ENCODE measurements around the gene OR5AP2.
"Not testable (repeated sequence)": the region's sequence is repeated elsewhere in the genome, so short reads cannot be mapped to it uniquely, and the experiment has no call there.

The OR5AP2 gene

DNA sequence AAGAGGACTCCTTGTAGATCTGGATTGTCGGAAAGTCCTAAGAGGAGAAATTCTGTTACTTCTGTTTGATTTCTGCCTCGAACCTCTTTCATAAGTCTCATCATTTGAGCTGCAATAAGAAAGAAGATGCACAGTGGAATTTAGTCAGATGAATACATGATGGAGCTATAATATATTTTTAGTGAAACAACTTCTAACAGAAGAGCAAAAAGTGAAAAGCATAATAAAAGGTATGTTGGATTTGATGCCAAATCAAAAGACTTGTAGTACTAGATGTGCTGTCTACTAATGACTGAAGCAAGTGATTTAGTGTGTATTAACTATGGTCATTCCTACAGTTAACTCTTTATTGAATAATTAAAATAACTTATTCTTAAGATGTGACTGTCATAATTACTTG is at the start of gene OR5AP2:
Gene OR5AP2 (minus strand): TSS at position 101 of the 400 bp plus-strand sequence. CDS start 0 bp downstream, at position 101.
- Histone ChIP-seq H3K4me3 (no peak within 1 kb of the TSS), H3K9ac (ENCODE audit: insufficient read length) (no peak within 1 kb of the TSS), H3K27ac (no peak within 1 kb of the TSS), H3K36me3 (ENCODE audit: insufficient read depth, low read length) (no peaks in the 10 kb centered on the region), H3K9me3 (ENCODE audit: low read depth, low read length) (no peaks in the 10 kb centered on the region)
- DNase-seq (ENCODE audit: low read depth, low spot score) = no peak
- TF ChIP-seq FOXP2 (optimal IDR thresholded peaks at IDR 0.05; ENCODE audit: control extremely low read depth, extremely low read length, insufficient read depth) = no peak
- no peak for TF ChIP-seq EZH2 (IDR thresholded peaks at IDR 0.05)
- no peak for TF ChIP-seq POLR2AphosphoS5 (IDR thresholded peaks at IDR 0.05; ENCODE audit: borderline replicate concordance, low read depth, low read length)

DNA sequence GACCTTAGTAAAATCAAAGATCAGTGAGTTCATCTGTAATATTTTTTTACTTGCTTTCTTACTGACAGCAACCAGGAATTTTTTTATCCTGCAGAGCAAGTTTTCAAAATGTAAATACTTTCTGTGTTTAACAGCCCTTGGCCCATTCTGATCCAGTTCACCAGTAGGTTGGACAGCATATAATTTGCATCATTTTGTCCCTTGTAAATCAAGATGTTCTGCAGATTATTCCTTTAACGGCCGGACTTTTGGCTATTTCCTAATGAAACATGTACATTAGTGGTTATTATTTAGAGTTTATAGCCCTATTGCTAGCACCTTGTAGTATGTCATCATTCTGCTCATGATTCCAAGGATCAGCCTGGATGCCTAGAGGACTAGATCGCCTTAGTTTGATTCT is 48.9 kb upstream of the OR5AP2 start:
- not testable (repeated sequence) for DNase-seq (ENCODE audit: low read depth, low spot score); H3K9me3 ChIP-seq (ENCODE audit: low read depth, low read length); H3K9ac ChIP-seq (ENCODE audit: insufficient read length); H3K27ac ChIP-seq; H3K4me3 ChIP-seq; H3K36me3 ChIP-seq (ENCODE audit: insufficient read depth, low read length)

DNA sequence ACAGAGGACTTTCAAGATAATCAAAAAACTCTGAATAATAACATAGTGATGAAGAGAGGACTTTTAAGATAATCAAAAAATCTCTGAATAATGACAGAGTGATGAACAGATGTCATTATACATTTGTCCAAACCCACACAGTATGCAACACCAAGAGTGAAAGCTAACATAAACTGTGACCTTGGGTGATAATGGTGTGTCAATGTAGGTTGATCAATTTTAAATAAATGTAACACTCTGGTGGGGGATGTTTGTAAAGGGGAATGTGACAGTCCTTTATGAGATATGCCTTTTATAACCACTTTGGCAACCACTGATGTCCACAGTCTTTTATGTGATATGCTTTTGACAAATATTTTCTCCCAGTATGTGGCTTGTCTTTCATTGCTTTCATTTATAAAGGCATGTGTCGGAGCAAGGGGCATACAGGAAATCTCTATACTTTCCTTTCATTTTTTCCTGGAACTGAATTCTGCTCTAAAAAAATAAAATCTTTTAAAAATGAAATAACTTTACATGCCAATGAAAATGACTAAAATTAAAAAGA is 46.4 kb upstream of the OR5AP2 start:
- no peak overlapping the region for H3K27ac ChIP-seq
- no peaks in the 10 kb centered on the region for H3K36me3 ChIP-seq (ENCODE audit: insufficient read depth, low read length)
- H3K4me3 ChIP-seq = no peak overlapping the region
- H3K9me3 ChIP-seq (ENCODE audit: low read depth, low read length) = no peaks in the 10 kb centered on the region
- no peak for DNase-seq (ENCODE audit: low read depth, low spot score)
- no peak overlapping the region for H3K9ac ChIP-seq (ENCODE audit: insufficient read length)
- no peak for TF ChIP-seq EZH2 (IDR thresholded peaks at IDR 0.05)
- no peak for TF ChIP-seq FOXP2 (optimal IDR thresholded peaks at IDR 0.05; ENCODE audit: control extremely low read depth, extremely low read length, insufficient read depth)
- TF ChIP-seq POLR2AphosphoS5 (IDR thresholded peaks at IDR 0.05; ENCODE audit: borderline replicate concordance, low read depth, low read length) = no peak

DNA sequence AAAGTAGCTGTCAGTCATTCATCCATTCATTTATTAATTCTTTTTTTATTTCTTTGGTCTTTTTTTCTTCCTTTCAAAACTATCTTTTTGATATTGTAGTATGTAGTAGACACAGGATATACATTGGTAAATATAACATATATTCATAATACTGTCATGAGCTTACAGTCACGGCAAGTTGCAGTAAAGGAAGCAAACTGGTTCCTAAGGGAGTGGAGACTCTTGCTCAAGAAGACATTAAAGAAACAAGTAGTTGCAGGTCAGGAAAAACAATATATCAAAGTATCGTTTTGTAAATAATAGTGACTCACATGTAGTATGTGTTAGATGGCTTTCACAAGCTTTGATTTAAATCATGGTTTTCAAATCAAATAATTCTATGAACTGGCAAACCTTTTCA is 28.7 kb upstream of the OR5AP2 start:
- H3K27ac ChIP-seq = no peak overlapping the region
- H3K4me3 ChIP-seq = no peak overlapping the region
- no peak for DNase-seq (ENCODE audit: low read depth, low spot score)
- TF ChIP-seq FOXP2 (optimal IDR thresholded peaks at IDR 0.05; ENCODE audit: control extremely low read depth, extremely low read length, insufficient read depth) (no peak), POLR2AphosphoS5 (IDR thresholded peaks at IDR 0.05; ENCODE audit: borderline replicate concordance, low read depth, low read length) (no peak), EZH2 (IDR thresholded peaks at IDR 0.05) (no peak)
- H3K9ac ChIP-seq (ENCODE audit: insufficient read length) = no peak overlapping the region
- H3K9me3 ChIP-seq (ENCODE audit: low read depth, low read length) = no peaks in the 10 kb centered on the region
- no peaks in the 10 kb centered on the region for H3K36me3 ChIP-seq (ENCODE audit: insufficient read depth, low read length)

DNA sequence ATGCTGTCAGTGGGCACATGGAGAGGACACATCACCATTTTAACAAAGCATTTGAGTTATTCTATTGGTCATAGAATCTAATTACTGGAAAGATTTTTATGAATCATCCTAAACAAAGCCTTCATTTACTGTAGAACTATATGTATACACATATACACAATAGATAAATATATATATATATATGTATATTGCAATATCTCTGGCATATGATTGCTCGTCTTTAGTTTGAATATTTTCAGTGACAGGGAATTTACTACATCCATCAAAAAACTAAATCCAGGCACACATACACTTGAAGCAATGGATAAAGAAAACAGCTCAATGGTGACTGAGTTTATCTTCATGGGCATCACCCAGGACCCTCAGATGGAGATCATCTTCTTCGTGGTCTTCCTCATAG is 21.1 kb upstream of the OR5AP2 start, which contains the start of gene OR5AR1:
Gene OR5AR1 (plus strand): TSS at position 301 of the 400 bp plus-strand sequence. CDS start 0 bp downstream, at position 301.
- no peak within 1 kb of the TSS for H3K27ac ChIP-seq
- no peak within 1 kb of the TSS for H3K4me3 ChIP-seq
- no peak for DNase-seq (ENCODE audit: low read depth, low spot score)
- TF ChIP-seq FOXP2 (optimal IDR thresholded peaks at IDR 0.05; ENCODE audit: control extremely low read depth, extremely low read length, insufficient read depth) (no peak), POLR2AphosphoS5 (IDR thresholded peaks at IDR 0.05; ENCODE audit: borderline replicate concordance, low read depth, low read length) (no peak), EZH2 (IDR thresholded peaks at IDR 0.05) (no peak)
- no peaks in the 10 kb centered on the region for H3K36me3 ChIP-seq (ENCODE audit: insufficient read depth, low read length)
- H3K9me3 ChIP-seq (ENCODE audit: low read depth, low read length) = no peaks in the 10 kb centered on the region
- H3K9ac ChIP-seq (ENCODE audit: insufficient read length) = no peak within 1 kb of the TSS

DNA sequence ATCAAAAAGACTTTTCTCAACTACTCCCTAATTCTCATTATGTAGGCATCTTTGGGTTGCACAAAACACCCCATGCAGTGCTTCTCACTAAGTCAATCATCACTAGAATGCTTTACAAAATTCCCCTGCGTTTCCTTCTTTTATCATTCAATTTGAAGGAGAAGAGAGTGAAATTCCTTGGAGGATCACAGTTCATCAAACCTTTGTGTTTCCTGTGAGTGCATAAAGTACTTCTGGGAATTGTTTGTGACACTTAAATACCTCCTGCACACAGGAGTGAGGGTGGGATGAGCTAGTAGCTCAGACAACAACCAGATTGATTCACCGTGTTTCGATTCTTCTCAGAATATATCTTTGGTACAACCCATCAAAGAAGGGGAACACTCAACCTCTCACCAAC is 17.5 kb upstream of the OR5AP2 start:
- Histone ChIP-seq H3K27ac (no peak overlapping the region), H3K4me3 (no peak overlapping the region), H3K9ac (ENCODE audit: insufficient read length) (no peak overlapping the region), H3K9me3 (ENCODE audit: low read depth, low read length) (no peaks in the 10 kb centered on the region), H3K36me3 (ENCODE audit: insufficient read depth, low read length) (no peaks in the 10 kb centered on the region)
- TF ChIP-seq FOXP2 (optimal IDR thresholded peaks at IDR 0.05; ENCODE audit: control extremely low read depth, extremely low read length, insufficient read depth) (no peak), EZH2 (IDR thresholded peaks at IDR 0.05) (no peak), POLR2AphosphoS5 (IDR thresholded peaks at IDR 0.05; ENCODE audit: borderline replicate concordance, low read depth, low read length) (no peak)
- no peak for DNase-seq (ENCODE audit: low read depth, low spot score)

DNA sequence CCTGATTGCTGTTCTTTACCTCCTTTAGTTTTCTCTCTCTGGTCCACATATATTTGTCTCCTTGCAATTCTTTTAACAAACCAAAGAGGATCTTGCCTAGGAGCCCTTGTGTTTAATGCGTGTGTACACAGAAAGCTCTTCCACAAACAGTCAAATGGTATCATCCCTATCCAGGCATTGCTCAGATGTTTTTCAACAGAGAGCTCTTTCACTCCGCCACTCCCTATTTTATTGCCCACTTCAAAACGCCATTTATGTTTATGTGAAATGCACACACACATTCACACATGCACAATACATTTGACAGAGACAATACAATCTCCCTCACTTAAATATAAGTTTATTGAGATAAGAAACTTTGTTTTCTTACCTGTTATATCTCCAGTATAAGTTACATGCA is 4.7 kb downstream of the OR5AP2 start:
- no peak overlapping the region for H3K27ac ChIP-seq
- TF ChIP-seq EZH2 (IDR thresholded peaks at IDR 0.05) (no peak), POLR2AphosphoS5 (IDR thresholded peaks at IDR 0.05; ENCODE audit: borderline replicate concordance, low read depth, low read length) (no peak), FOXP2 (optimal IDR thresholded peaks at IDR 0.05; ENCODE audit: control extremely low read depth, extremely low read length, insufficient read depth) (no peak)
- H3K9me3 ChIP-seq (ENCODE audit: low read depth, low read length) = no peaks in the 10 kb centered on the region
- no peaks in the 10 kb centered on the region for H3K36me3 ChIP-seq (ENCODE audit: insufficient read depth, low read length)
- no peak overlapping the region for H3K9ac ChIP-seq (ENCODE audit: insufficient read length)
- H3K4me3 ChIP-seq = no peak overlapping the region
- DNase-seq (ENCODE audit: low read depth, low spot score) = no peak

DNA sequence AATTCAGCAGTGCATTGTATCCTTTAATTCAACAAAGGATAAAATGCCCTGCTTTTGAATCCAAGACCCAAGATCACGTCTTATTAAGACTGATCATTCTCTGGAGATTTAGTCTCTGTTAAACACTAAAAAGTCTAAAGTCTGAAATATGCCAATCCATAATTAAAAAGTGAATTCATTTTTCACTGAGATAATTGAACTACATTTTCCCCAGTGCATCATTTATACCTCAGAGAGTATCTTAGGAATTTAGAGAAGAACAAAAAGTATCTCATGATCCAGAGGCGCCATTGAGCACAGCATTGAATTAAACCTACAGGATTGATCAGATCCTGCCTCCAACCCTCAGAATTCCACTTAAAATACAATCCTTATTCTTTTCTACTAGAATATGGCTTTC is 5.4 kb downstream of the OR5AP2 start:
- Histone ChIP-seq H3K4me3 (no peak overlapping the region), H3K36me3 (ENCODE audit: insufficient read depth, low read length) (no peaks in the 10 kb centered on the region), H3K27ac (no peak overlapping the region), H3K9ac (ENCODE audit: insufficient read length) (no peak overlapping the region), H3K9me3 (ENCODE audit: low read depth, low read length) (no peaks in the 10 kb centered on the region)
- DNase-seq (ENCODE audit: low read depth, low spot score) = no peak
- TF ChIP-seq POLR2AphosphoS5 (IDR thresholded peaks at IDR 0.05; ENCODE audit: borderline replicate concordance, low read depth, low read length) (no peak), FOXP2 (optimal IDR thresholded peaks at IDR 0.05; ENCODE audit: control extremely low read depth, extremely low read length, insufficient read depth) (no peak), EZH2 (IDR thresholded peaks at IDR 0.05) (no peak)

DNA sequence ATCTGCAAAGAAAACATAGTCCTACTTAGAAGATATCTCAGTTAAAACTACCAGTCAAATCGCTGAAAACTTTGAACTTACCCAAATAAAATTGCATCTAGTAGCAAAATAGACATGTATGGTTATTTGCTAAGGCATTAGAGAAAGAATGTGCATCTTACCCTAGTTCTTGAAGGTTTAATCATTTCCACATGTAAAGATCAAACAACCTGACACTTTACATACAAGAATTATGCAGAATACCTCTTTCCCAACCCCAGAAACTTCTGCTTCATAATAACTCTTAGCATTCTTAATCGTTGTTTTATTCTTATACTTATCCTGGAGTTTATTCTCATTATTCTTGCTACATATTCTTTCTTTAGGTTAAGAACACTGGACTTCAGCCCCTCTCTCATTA is 9.9 kb downstream of the OR5AP2 start:
- TF ChIP-seq EZH2 (IDR thresholded peaks at IDR 0.05) = no peak
- TF ChIP-seq FOXP2 (optimal IDR thresholded peaks at IDR 0.05; ENCODE audit: control extremely low read depth, extremely low read length, insufficient read depth) = no peak
- no peak for TF ChIP-seq POLR2AphosphoS5 (IDR thresholded peaks at IDR 0.05; ENCODE audit: borderline replicate concordance, low read depth, low read length)
- no peak overlapping the region for H3K9ac ChIP-seq (ENCODE audit: insufficient read length)
- no peak for DNase-seq (ENCODE audit: low read depth, low spot score)
- H3K9me3 ChIP-seq (ENCODE audit: low read depth, low read length) = no peaks in the 10 kb centered on the region
- no peak overlapping the region for H3K27ac ChIP-seq
- no peaks in the 10 kb centered on the region for H3K36me3 ChIP-seq (ENCODE audit: insufficient read depth, low read length)
- H3K4me3 ChIP-seq = no peak overlapping the region
